ENCODE measurements around the gene AGRP. TPM values are rescaled to one million over a fixed set of nuclear protein-coding genes. Genes with fewer than 3 reads are reported as not detected.

Gene AGRP
- total RNA-seq, 1 donor from 2014 or later, result not detected

GRCh38 chr16:67509016-67509415 is 25.7 kb upstream of the AGRP start:
- TF ChIP-seq CTCF (IDR thresholded peaks at IDR 0.05; ENCODE audit: insufficient read depth, low read length, poor library complexity, severe bottlenecking), result no peak
- no peak for DNase-seq (ENCODE audit: low read depth)
- H3K27me3 ChIP-seq (ENCODE audit: control insufficient read depth, insufficient read depth, low read length), result no peaks in the 10 kb centered on the region
- no peak overlapping the region for H3K4me3 ChIP-seq (ENCODE audit: low read depth, low read length)
- H3K36me3 ChIP-seq (ENCODE audit: control insufficient read depth, insufficient read depth, low read length), result no peaks in the 10 kb centered on the region

GRCh38 chr16:67506468-67506867 is 23.1 kb upstream of the AGRP start:
- DNase-seq (ENCODE audit: low read depth), result no peak
- Histone ChIP-seq H3K36me3 (ENCODE audit: control insufficient read depth, insufficient read depth, low read length) (no peaks in the 10 kb centered on the region), H3K27me3 (ENCODE audit: control insufficient read depth, insufficient read depth, low read length) (no peaks in the 10 kb centered on the region), H3K4me3 (ENCODE audit: low read depth, low read length) (no peak overlapping the region)
- TF ChIP-seq CTCF (IDR thresholded peaks at IDR 0.05; ENCODE audit: insufficient read depth, low read length, poor library complexity, severe bottlenecking), result no peak

GRCh38 chr16:67504031-67505021 is 21.0 kb upstream of the AGRP start:
- no peaks in the 10 kb centered on the region for H3K27me3 ChIP-seq (ENCODE audit: control insufficient read depth, insufficient read depth, low read length)
- no peak for DNase-seq (ENCODE audit: low read depth)
- H3K4me3 ChIP-seq (ENCODE audit: low read depth, low read length), result no peak overlapping the region
- TF ChIP-seq CTCF (IDR thresholded peaks at IDR 0.05; ENCODE audit: insufficient read depth, low read length, poor library complexity, severe bottlenecking), result no peak
- H3K36me3 ChIP-seq (ENCODE audit: control insufficient read depth, insufficient read depth, low read length), result no peaks in the 10 kb centered on the region

- TF ChIP-seq CTCF (IDR thresholded peaks at IDR 0.05; ENCODE audit: insufficient read depth, low read length, poor library complexity, severe bottlenecking), result no peak
- H3K36me3 ChIP-seq (ENCODE audit: control insufficient read depth, insufficient read depth, low read length), result no peaks in the 10 kb centered on the region
- DNase-seq (ENCODE audit: low read depth), result no peak
- H3K27me3 ChIP-seq (ENCODE audit: control insufficient read depth, insufficient read depth, low read length), result no peaks in the 10 kb centered on the region
- no peak overlapping the region for H3K4me3 ChIP-seq (ENCODE audit: low read depth, low read length)
These were observed 15.8 kb upstream of the AGRP start for GRCh38 chr16:67499106-67499505.

- Histone ChIP-seq H3K27me3 (ENCODE audit: control insufficient read depth, insufficient read depth, low read length) (no peaks in the 10 kb centered on the region), H3K36me3 (ENCODE audit: control insufficient read depth, insufficient read depth, low read length) (no peaks in the 10 kb centered on the region), H3K4me3 (ENCODE audit: low read depth, low read length) (no peak overlapping the region)
- no peak for DNase-seq (ENCODE audit: low read depth)
- TF ChIP-seq CTCF (IDR thresholded peaks at IDR 0.05; ENCODE audit: insufficient read depth, low read length, poor library complexity, severe bottlenecking), result no peak
These were observed 7.2 kb upstream of the AGRP start for GRCh38 chr16:67490335-67491096.

All from kidney epithelial cell (primary cell).